GM19372 (cell line): ENCODE data around the gene CREB3L1.

ENCODE experiments used
- ATAC-seq: cut with Tn5 transposase; IDR thresholded peaks from one replicate; pipeline ENCODE4 v1.9.1; 2021; ENCODE audit warnings: mild to moderate bottlenecking, low read depth, moderate library complexity; ENCODE audit not compliant: unreplicated experiment

Gene CREB3L1

GRCh38 chr11:46315783-46316563 is 38.5 kb downstream of the CREB3L1 start:
- ATAC-seq: no peak

- no peak for ATAC-seq
These were observed 41.6 kb downstream of the CREB3L1 start for GRCh38 chr11:46319074-46319453.

GRCh38 chr11:46321757-46322156 is 44.3 kb downstream of the CREB3L1 start:
- ATAC-seq: no peak

- ATAC-seq: no peak
These were observed 45.3 kb downstream of the CREB3L1 start for GRCh38 chr11:46322759-46323158.

GRCh38 chr11:46326813-46327416 is 49.5 kb downstream of the CREB3L1 start:
- ATAC-seq: no peak

- no peak for ATAC-seq
These were observed 50.4 kb downstream of the CREB3L1 start for GRCh38 chr11:46327829-46328228.

- no peak for ATAC-seq
These were observed 52.7 kb downstream of the CREB3L1 start for GRCh38 chr11:46330154-46330553.

- ATAC-seq: no peak
These were observed 53.3 kb downstream of the CREB3L1 start for GRCh38 chr11:46330563-46331281.

- ATAC-seq: no peak
These were observed 54.0 kb downstream of the CREB3L1 start for GRCh38 chr11:46331282-46331984.

GRCh38 chr11:46332093-46332567 is 54.7 kb downstream of the CREB3L1 start:
- ATAC-seq: no peak

- no peak for ATAC-seq
These were observed 55.3 kb downstream of the CREB3L1 start for GRCh38 chr11:46332568-46333393.

- ATAC-seq: no peak
These were observed 56.0 kb downstream of the CREB3L1 start for GRCh38 chr11:46333394-46333947.

GRCh38 chr11:46334211-46334610 is 56.7 kb downstream of the CREB3L1 start:
- ATAC-seq: no peak

GRCh38 chr11:46335271-46335670 is 57.8 kb downstream of the CREB3L1 start:
- ATAC-seq: no peak

GRCh38 chr11:46335890-46336562 is 58.6 kb downstream of the CREB3L1 start:
- no peak for ATAC-seq

- ATAC-seq: no peak
These were observed 59.2 kb downstream of the CREB3L1 start for GRCh38 chr11:46336563-46337180.

GRCh38 chr11:46337626-46338345 is 60.3 kb downstream of the CREB3L1 start:
- no peak for ATAC-seq

- no peak for ATAC-seq
These were observed 61.1 kb downstream of the CREB3L1 start for GRCh38 chr11:46338636-46338987.
